Transverse colon (tissue), 4 donors: ENCODE results near the gene RFX3.

Experiments
- CTCF ChIP-seq, 5 experiments: fragments of 200-600 bp in 3 of 5; fragments of 450-650 bp in 2 of 5; sonication (generic) in 3 of 5; IDR thresholded peaks; 1 replicate in 2 of 5; 2 replicates in 3 of 5; pipeline ENCODE4 v1.5.1; 2016 to 2017; ENCODE audit warnings: antibody characterized with exemption in 5 of 5, inconsistent platforms in 3 of 5, mild to moderate bottlenecking in 2 of 5, moderate library complexity in 1 of 5
- EP300 ChIP-seq: sonication (generic); formaldehyde crosslinking; IDR thresholded peaks from one replicate; pipeline ENCODE4 v1.6.1; 2017; ENCODE audit warnings: antibody characterized with exemption, low read depth
- POLR2A ChIP-seq: fragments of 450-650 bp; IDR thresholded peaks from one replicate; pipeline ENCODE4 v1.6.1; 2016; ENCODE audit warnings: antibody characterized with exemption, mild to moderate bottlenecking, moderate library complexity
- POLR2AphosphoS5 ChIP-seq, 3 donors: sonication (generic); formaldehyde crosslinking; IDR thresholded peaks; one replicate each; pipeline ENCODE4 v1.6.1; 2016; ENCODE audit warnings: antibody characterized with exemption in 3 of 3

GRCh38 chr9:3271581-3271980 is 254.2 kb downstream of the RFX3 start:
- no peak for TF ChIP-seq CTCF (IDR thresholded peaks at IDR 0.05)
- no peak for TF ChIP-seq POLR2A
- no peak for TF ChIP-seq POLR2AphosphoS5 (IDR thresholded peaks at IDR 0.05)
- no peak for TF ChIP-seq EP300
